ENCODE results near the gene PARN. TPM values are rescaled to one million over a fixed set of nuclear protein-coding genes. Genes with fewer than 3 reads are reported as not detected.

Gene PARN
- total RNA-seq, 1 experiment from 2014 or later: 37.7 TPM

GRCh38 chr16:14632693-14633569, 2.9 kb upstream of the PARN start, which contains the start of gene BFAR (continued):
- TF ChIP-seq USF2 (CRISPR knock-in tag; IDR thresholded peaks at IDR 0.05) (peak; percentile 77), OVOL2 (CRISPR knock-in tag; IDR thresholded peaks at IDR 0.05; ENCODE audit: borderline replicate concordance) (no peak), CBFB (CRISPR knock-in tag; IDR thresholded peaks at IDR 0.05; ENCODE audit: low read depth) (no peak), MYBL2 (CRISPR knock-in tag; IDR thresholded peaks at IDR 0.05) (no peak), RORB (CRISPR knock-in tag; IDR thresholded peaks at IDR 0.05) (no peak), STAT6 (CRISPR knock-in tag; conservative IDR thresholded peaks at IDR 0.05; ENCODE audit: low read depth) (no peak), TEAD1 (CRISPR knock-in tag; IDR thresholded peaks at IDR 0.05) (0 out of 2 replicates have a peak, but pooled peaks have one; percentile 24), ATF2 (CRISPR knock-in tag; IDR thresholded peaks at IDR 0.05; ENCODE audit: borderline replicate concordance, low read depth) (no peak), SP1 (CRISPR knock-in tag; conservative IDR thresholded peaks at IDR 0.05) (peak; percentile 82), ZNF396 (CRISPR knock-in tag; IDR thresholded peaks at IDR 0.05; ENCODE audit: borderline replicate concordance) (no peak), SMAD3 (CRISPR knock-in tag; IDR thresholded peaks at IDR 0.05; ENCODE audit: borderline replicate concordance) (peak; percentile 32; the same call in 1 of the 2 replicates), ZBTB21 (CRISPR knock-in tag; IDR thresholded peaks at IDR 0.05; ENCODE audit: borderline replicate concordance) (peak; percentile 62; the same call in 1 of the 2 replicates), HMGA2 (CRISPR knock-in tag; IDR thresholded peaks at IDR 0.05) (no peak), ZNF219 (CRISPR knock-in tag; IDR thresholded peaks at IDR 0.05; ENCODE audit: borderline replicate concordance) (no peak), NFYB (CRISPR knock-in tag; conservative IDR thresholded peaks at IDR 0.05; ENCODE audit: low read depth) (no peak), ATF3 (CRISPR knock-in tag; conservative IDR thresholded peaks at IDR 0.05) (no peak)
- TF ChIP-seq, protein P1, sequence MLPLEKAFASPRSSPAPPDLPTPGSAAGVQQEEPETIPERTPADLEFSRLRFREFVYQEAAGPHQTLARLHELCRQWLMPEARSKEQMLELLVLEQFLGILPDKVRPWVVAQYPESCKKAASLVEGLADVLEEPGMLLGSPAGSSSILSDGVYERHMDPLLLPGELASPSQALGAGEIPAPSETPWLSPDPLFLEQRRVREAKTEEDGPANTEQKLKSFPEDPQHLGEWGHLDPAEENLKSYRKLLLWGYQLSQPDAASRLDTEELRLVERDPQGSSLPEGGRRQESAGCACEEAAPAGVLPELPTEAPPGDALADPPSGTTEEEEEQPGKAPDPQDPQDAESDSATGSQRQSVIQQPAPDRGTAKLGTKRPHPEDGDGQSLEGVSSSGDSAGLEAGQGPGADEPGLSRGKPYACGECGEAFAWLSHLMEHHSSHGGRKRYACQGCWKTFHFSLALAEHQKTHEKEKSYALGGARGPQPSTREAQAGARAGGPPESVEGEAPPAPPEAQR (CRISPR knock-in tag; IDR thresholded peaks at IDR 0.05): no peak
- TF ChIP-seq, protein P2, sequence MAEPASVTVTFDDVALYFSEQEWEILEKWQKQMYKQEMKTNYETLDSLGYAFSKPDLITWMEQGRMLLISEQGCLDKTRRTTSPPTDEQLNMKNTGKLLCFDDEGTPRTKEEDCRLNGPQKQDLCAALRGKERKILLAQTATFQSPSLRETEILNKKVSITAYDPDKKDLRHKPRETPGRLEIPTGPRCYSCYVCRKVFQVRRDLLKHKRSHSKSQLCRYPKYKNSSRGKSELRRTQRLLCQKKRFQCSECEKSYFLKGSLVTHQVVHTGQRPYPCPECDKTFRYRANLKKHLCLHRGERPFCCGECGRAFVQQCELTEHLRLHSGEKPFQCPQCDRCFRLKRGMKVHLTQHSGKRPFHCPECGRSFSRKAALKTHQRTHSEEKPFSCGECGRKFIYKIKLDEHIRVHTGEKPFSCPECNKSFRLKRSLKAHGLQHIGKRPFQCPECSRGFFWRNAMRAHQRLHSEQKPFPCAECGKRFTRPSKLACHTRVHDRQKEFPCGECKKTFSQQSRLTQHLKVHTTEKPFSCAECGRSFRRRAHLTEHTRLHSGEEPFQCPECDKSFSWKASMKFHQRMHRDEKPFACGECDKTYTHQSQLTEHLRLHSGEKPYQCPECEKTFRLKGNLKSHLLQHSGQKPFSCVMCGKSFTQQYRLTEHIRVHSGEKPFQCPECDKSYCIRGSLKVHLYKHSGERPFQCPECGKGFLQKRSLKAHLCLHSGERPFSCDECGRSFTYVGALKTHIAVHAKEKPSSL (CRISPR knock-in tag; conservative IDR thresholded peaks at IDR 0.05): no peak
- TF ChIP-seq, protein P3, sequence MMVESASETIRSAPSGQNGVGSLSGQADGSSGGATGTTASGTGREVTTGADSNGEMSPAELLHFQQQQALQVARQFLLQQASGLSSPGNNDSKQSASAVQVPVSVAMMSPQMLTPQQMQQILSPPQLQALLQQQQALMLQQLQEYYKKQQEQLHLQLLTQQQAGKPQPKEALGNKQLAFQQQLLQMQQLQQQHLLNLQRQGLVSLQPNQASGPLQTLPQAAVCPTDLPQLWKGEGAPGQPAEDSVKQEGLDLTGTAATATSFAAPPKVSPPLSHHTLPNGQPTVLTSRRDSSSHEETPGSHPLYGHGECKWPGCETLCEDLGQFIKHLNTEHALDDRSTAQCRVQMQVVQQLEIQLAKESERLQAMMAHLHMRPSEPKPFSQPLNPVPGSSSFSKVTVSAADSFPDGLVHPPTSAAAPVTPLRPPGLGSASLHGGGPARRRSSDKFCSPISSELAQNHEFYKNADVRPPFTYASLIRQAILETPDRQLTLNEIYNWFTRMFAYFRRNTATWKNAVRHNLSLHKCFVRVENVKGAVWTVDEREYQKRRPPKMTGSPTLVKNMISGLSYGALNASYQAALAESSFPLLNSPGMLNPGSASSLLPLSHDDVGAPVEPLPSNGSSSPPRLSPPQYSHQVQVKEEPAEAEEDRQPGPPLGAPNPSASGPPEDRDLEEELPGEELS (CRISPR knock-in tag; IDR thresholded peaks at IDR 0.05): peak; percentile 71
- TF ChIP-seq, protein P4, sequence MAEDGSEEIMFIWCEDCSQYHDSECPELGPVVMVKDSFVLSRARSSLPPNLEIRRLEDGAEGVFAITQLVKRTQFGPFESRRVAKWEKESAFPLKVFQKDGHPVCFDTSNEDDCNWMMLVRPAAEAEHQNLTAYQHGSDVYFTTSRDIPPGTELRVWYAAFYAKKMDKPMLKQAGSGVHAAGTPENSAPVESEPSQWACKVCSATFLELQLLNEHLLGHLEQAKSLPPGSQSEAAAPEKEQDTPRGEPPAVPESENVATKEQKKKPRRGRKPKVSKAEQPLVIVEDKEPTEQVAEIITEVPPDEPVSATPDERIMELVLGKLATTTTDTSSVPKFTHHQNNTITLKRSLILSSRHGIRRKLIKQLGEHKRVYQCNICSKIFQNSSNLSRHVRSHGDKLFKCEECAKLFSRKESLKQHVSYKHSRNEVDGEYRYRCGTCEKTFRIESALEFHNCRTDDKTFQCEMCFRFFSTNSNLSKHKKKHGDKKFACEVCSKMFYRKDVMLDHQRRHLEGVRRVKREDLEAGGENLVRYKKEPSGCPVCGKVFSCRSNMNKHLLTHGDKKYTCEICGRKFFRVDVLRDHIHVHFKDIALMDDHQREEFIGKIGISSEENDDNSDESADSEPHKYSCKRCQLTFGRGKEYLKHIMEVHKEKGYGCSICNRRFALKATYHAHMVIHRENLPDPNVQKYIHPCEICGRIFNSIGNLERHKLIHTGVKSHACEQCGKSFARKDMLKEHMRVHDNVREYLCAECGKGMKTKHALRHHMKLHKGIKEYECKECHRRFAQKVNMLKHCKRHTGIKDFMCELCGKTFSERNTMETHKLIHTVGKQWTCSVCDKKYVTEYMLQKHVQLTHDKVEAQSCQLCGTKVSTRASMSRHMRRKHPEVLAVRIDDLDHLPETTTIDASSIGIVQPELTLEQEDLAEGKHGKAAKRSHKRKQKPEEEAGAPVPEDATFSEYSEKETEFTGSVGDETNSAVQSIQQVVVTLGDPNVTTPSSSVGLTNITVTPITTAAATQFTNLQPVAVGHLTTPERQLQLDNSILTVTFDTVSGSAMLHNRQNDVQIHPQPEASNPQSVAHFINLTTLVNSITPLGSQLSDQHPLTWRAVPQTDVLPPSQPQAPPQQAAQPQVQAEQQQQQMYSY (CRISPR knock-in tag; IDR thresholded peaks at IDR 0.05): no peak
- TF ChIP-seq, protein P5, sequence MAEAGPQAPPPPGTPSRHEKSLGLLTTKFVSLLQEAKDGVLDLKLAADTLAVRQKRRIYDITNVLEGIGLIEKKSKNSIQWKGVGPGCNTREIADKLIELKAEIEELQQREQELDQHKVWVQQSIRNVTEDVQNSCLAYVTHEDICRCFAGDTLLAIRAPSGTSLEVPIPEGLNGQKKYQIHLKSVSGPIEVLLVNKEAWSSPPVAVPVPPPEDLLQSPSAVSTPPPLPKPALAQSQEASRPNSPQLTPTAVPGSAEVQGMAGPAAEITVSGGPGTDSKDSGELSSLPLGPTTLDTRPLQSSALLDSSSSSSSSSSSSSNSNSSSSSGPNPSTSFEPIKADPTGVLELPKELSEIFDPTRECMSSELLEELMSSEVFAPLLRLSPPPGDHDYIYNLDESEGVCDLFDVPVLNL (CRISPR knock-in tag; IDR thresholded peaks at IDR 0.05; ENCODE audit: borderline replicate concordance, low read depth): no peak

Measured in WTC11 (cell line).